HepG2 (cell line): ENCODE measurements around the gene DNAJC11. TPM values are rescaled to one million over a fixed set of nuclear protein-coding genes. Genes with fewer than 3 reads are reported as not detected.

Source experiments
- CCAR2 ChIP-seq: fragments of 200-400 bp; formaldehyde crosslinking; optimal IDR thresholded peaks from 2 replicates; pipeline ENCODE3; 2018; ENCODE audit warnings: low read depth, mild to moderate bottlenecking, low read length, moderate library complexity
- DDIT3 ChIP-seq: sonication (generic); formaldehyde crosslinking; IDR thresholded peaks from 2 replicates; pipeline ENCODE4 v1.4.0; 2020; ENCODE audit warnings: mild to moderate bottlenecking, missing genetic modification reagents
- ETV6 ChIP-seq: sonication (generic); formaldehyde crosslinking; conservative IDR thresholded peaks from 2 replicates; pipeline ENCODE4 v1.4.0; 2020; ENCODE audit warnings: missing genetic modification reagents
- GABPA ChIP-seq, 2 experiments: IDR thresholded peaks; 2 replicates each; pipeline ENCODE4 v1.6.1; 2011 to 2016; ENCODE audit warnings: low read depth in 2 of 2, low read length in 1 of 2, missing biosample characterization in 1 of 2, missing genetic modification characterization in 1 of 2
- HNF4A ChIP-seq: sonication (generic); formaldehyde crosslinking; IDR thresholded peaks from 2 replicates; pipeline ENCODE4 v1.4.0; 2020; ENCODE audit warnings: missing genetic modification reagents
- JUNB ChIP-seq: sonication (generic); formaldehyde crosslinking; IDR thresholded peaks from 2 replicates; pipeline ENCODE4 v1.8.0; 2022; ENCODE audit warnings: missing genetic modification reagents, mild to moderate bottlenecking, borderline replicate concordance
- KAT8 ChIP-seq: IDR thresholded peaks from 2 replicates; pipeline ENCODE4 v1.6.1; 2016; ENCODE audit warnings: missing genetic modification reagents, missing compliant biosample characterization
- KDM4B ChIP-seq: sonication (generic); formaldehyde crosslinking; IDR thresholded peaks from 2 replicates; pipeline ENCODE4 v1.4.0; 2020; ENCODE audit warnings: missing genetic modification reagents
- KLF13 ChIP-seq: sonication (generic); formaldehyde crosslinking; IDR thresholded peaks from 2 replicates; pipeline ENCODE4 v1.4.0; 2020; ENCODE audit warnings: mild to moderate bottlenecking, missing genetic modification reagents
- MTA3 ChIP-seq: sonication (generic); formaldehyde crosslinking; IDR thresholded peaks from 2 replicates; pipeline ENCODE4 v1.4.0; 2020; ENCODE audit warnings: missing genetic modification reagents
- PHF21A ChIP-seq: sonication (generic); formaldehyde crosslinking; IDR thresholded peaks from 2 replicates; pipeline ENCODE4 v1.5.0; 2020; ENCODE audit warnings: mild to moderate bottlenecking, missing genetic modification reagents
- PHF8 ChIP-seq: sonication (generic); formaldehyde crosslinking; IDR thresholded peaks from 2 replicates; pipeline ENCODE4 v1.5.0; 2020; ENCODE audit warnings: missing genetic modification reagents
- POLR2A ChIP-seq, 2 experiments: IDR thresholded peaks; 2 replicates each; pipeline ENCODE4 v1.6.1; 2011; ENCODE audit warnings: low read depth in 2 of 2, low read length in 2 of 2, mild to moderate bottlenecking in 1 of 2, moderate library complexity in 1 of 2; ENCODE audit not compliant: insufficient read depth in 1 of 2
- RARG ChIP-seq: sonication (generic); formaldehyde crosslinking; IDR thresholded peaks from 2 replicates; pipeline ENCODE4 v1.4.0; 2020; ENCODE audit warnings: low read depth, mild to moderate bottlenecking, missing genetic modification reagents
- RFXAP ChIP-seq: sonication (generic); formaldehyde crosslinking; IDR thresholded peaks from 2 replicates; pipeline ENCODE4 v1.4.0; 2020; ENCODE audit warnings: missing genetic modification reagents, borderline replicate concordance
- SALL2 ChIP-seq: sonication (generic); formaldehyde crosslinking; IDR thresholded peaks from 2 replicates; pipeline ENCODE4 v1.8.1; 2023; ENCODE audit warnings: mild to moderate bottlenecking, missing genetic modification reagents, inconsistent platforms
- ZBTB21 ChIP-seq: sonication (generic); formaldehyde crosslinking; IDR thresholded peaks from 2 replicates; pipeline ENCODE4 v1.4.0; 2020; ENCODE audit warnings: missing genetic modification reagents
- ZFP36 ChIP-seq: fragments of 150-350 bp; IDR thresholded peaks from 2 replicates; pipeline ENCODE4 v1.6.1; 2018; ENCODE audit warnings: borderline replicate concordance, low read length, low read depth; ENCODE audit not compliant: partially characterized antibody
- ZNF10 ChIP-seq: sonication (generic); formaldehyde crosslinking; IDR thresholded peaks from 2 replicates; pipeline ENCODE4 v1.4.0; 2020; ENCODE audit warnings: mild to moderate bottlenecking, low read depth, missing genetic modification reagents, borderline replicate concordance
- ZNF101 ChIP-seq: sonication (generic); formaldehyde crosslinking; IDR thresholded peaks from 2 replicates; pipeline ENCODE4 v1.4.0; 2020; ENCODE audit warnings: mild to moderate bottlenecking, low read depth, missing genetic modification reagents, borderline replicate concordance
- ZNF367 ChIP-seq: sonication (generic); formaldehyde crosslinking; IDR thresholded peaks from 2 replicates; pipeline ENCODE4 v1.4.0; 2020; ENCODE audit warnings: missing genetic modification reagents, borderline replicate concordance
- ZNF564 ChIP-seq: sonication (generic); formaldehyde crosslinking; IDR thresholded peaks from 2 replicates; pipeline ENCODE4 v1.8.1; 2023; ENCODE audit warnings: mild to moderate bottlenecking, missing genetic modification reagents
- ZNF580 ChIP-seq: IDR thresholded peaks from 2 replicates; pipeline ENCODE4 v1.6.1; 2016; ENCODE audit warnings: low read depth, borderline replicate concordance
- ZNF878 ChIP-seq: sonication (generic); formaldehyde crosslinking; IDR thresholded peaks from 2 replicates; pipeline ENCODE4 v1.8.1; 2023; ENCODE audit warnings: mild to moderate bottlenecking, missing genetic modification reagents, moderate library complexity
- polyA plus RNA-seq, 8 experiments: library from polyadenylated mRNA; depleted of rRNA in 3 of 8; stranded (reverse) in 7 of 8; unstranded in 1 of 8; fragments of >200 nt; fragmentation: Illumina TruSeq in 4 of 8; extraction: Trizol in 4 of 8; gene quantifications; 2 replicates each; pipeline versions ENCODE4 v1.2.1 to v1.2.3, GENCODE V29; 2011 to 2016; ENCODE audit warnings: low read depth in 4 of 8, missing spikeins in 1 of 8, mixed read lengths in 1 of 8; ENCODE audit not compliant: insufficient read depth in 1 of 8
- total RNA-seq, 5 experiments: library from RNA; depleted of rRNA; stranded (reverse); fragments of >200 nt; fragmentation: Illumina TruSeq; extraction: Trizol; gene quantifications; 2 replicates each; pipeline ENCODE4 v1.2.3, GENCODE V29; 2016; ENCODE audit warnings: low read depth in 1 of 5
- TF ChIP-seq, protein P1 (sequence below): sonication (generic); formaldehyde crosslinking; IDR thresholded peaks from 2 replicates; pipeline ENCODE4 v1.5.1; 2020; ENCODE audit warnings: mild to moderate bottlenecking, missing genetic modification reagents, borderline replicate concordance
- TF ChIP-seq, protein P2 (sequence below): sonication (generic); formaldehyde crosslinking; IDR thresholded peaks from 2 replicates; pipeline ENCODE4 v1.5.0; 2020; ENCODE audit warnings: mild to moderate bottlenecking, low read depth, missing genetic modification reagents, borderline replicate concordance

The DNAJC11 gene
- total and polyA plus RNA-seq, 2 of the 13 experiments (the other 11 are each of a cell fraction or from before 2014, with no cell fraction given): 25.1 to 47.6 TPM

DNA sequence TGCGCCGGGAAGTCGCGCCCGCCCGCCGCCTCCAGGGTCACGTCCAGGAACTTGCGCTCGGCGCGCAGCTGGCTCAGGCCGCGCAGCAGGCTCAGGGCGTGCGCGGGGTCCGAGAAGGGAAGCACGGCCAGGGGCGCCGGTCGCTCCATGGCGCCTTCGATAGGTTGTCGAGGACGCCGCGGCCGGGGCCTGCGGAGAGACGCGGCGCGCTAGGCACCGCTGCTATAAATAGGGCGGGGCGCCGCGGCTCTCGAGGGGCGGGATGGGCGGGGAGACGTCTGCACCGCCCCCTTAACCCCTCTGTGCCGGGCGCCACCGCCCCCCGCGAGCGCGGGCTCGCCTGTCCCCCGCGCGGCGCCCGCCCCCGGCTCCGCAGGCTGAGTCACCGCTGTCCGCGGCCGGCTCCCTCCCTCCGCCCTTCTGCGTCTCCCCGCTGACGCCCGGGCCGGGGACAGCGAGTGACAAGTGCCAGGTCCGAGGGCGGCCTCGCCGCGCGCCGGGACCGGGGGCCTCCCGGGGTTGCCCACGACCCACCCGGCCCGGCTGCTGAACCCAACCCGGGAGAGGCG, 98.9 kb downstream of the DNAJC11 start, which contains the start of gene KLHL21 (continued):
- TF ChIP-seq RFXAP (CRISPR knock-in tag): no peak
- TF ChIP-seq ZNF878 (CRISPR knock-in tag): no peak
- no peak for TF ChIP-seq ZFP36
- TF ChIP-seq, protein P1, sequence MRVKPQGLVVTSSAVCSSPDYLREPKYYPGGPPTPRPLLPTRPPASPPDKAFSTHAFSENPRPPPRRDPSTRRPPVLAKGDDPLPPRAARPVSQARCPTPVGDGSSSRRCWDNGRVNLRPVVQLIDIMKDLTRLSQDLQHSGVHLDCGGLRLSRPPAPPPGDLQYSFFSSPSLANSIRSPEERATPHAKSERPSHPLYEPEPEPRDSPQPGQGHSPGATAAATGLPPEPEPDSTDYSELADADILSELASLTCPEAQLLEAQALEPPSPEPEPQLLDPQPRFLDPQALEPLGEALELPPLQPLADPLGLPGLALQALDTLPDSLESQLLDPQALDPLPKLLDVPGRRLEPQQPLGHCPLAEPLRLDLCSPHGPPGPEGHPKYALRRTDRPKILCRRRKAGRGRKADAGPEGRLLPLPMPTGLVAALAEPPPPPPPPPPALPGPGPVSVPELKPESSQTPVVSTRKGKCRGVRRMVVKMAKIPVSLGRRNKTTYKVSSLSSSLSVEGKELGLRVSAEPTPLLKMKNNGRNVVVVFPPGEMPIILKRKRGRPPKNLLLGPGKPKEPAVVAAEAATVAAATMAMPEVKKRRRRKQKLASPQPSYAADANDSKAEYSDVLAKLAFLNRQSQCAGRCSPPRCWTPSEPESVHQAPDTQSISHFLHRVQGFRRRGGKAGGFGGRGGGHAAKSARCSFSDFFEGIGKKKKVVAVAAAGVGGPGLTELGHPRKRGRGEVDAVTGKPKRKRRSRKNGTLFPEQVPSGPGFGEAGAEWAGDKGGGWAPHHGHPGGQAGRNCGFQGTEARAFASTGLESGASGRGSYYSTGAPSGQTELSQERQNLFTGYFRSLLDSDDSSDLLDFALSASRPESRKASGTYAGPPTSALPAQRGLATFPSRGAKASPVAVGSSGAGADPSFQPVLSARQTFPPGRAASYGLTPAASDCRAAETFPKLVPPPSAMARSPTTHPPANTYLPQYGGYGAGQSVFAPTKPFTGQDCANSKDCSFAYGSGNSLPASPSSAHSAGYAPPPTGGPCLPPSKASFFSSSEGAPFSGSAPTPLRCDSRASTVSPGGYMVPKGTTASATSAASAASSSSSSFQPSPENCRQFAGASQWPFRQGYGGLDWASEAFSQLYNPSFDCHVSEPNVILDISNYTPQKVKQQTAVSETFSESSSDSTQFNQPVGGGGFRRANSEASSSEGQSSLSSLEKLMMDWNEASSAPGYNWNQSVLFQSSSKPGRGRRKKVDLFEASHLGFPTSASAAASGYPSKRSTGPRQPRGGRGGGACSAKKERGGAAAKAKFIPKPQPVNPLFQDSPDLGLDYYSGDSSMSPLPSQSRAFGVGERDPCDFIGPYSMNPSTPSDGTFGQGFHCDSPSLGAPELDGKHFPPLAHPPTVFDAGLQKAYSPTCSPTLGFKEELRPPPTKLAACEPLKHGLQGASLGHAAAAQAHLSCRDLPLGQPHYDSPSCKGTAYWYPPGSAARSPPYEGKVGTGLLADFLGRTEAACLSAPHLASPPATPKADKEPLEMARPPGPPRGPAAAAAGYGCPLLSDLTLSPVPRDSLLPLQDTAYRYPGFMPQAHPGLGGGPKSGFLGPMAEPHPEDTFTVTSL (CRISPR knock-in tag): no peak
- TF ChIP-seq JUNB (CRISPR knock-in tag): no peak; the same call in 1 of the 2 replicates
- no peak for TF ChIP-seq ZNF367 (CRISPR knock-in tag)
- TF ChIP-seq RARG (CRISPR knock-in tag): no peak
- TF ChIP-seq SALL2 (CRISPR knock-in tag): no peak
- TF ChIP-seq KLF13 (CRISPR knock-in tag): no peak
- TF ChIP-seq, protein P2, sequence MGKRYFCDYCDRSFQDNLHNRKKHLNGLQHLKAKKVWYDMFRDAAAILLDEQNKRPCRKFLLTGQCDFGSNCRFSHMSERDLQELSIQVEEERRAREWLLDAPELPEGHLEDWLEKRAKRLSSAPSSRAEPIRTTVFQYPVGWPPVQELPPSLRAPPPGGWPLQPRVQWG (CRISPR knock-in tag): no peak
- TF ChIP-seq CCAR2: no peak
- TF ChIP-seq GABPA (IDR thresholded peaks at IDR 0.05; ENCODE audit: low read depth, low read length): no peak
- TF ChIP-seq GABPA (CRISPR knock-in tag; IDR thresholded peaks at IDR 0.05; ENCODE audit: low read depth): no peak
- TF ChIP-seq ETV6 (CRISPR knock-in tag): no peak
- TF ChIP-seq DDIT3 (CRISPR knock-in tag): no peak
- no peak; the same call in 1 of the 2 replicates for TF ChIP-seq ZNF564 (CRISPR knock-in tag)
- TF ChIP-seq HNF4A (CRISPR knock-in tag): no peak
- TF ChIP-seq POLR2A (IDR thresholded peaks at IDR 0.05; ENCODE audit: insufficient read depth in 1 of 2, low read depth in 2 of 2, low read length in 2 of 2): peak in 1 of 2 experiments; percentile 97; a peak in 2 of 4 replicates
- TF ChIP-seq ZNF10 (CRISPR knock-in tag): no peak
- no peak; the same call in none of the 2 replicates for TF ChIP-seq PHF21A (CRISPR knock-in tag)
- peak; percentile 70; the same call in 1 of the 2 replicates for TF ChIP-seq PHF8
- no peak for TF ChIP-seq ZNF101
- no peak for TF ChIP-seq KDM4B (CRISPR knock-in tag)
- peak; percentile 30; the same call in 1 of the 2 replicates for TF ChIP-seq KAT8
- TF ChIP-seq ZBTB21 (CRISPR knock-in tag): no peak
- no peak for TF ChIP-seq MTA3 (CRISPR knock-in tag)
- 0 out of 2 replicates have a peak, but pooled peaks have one; percentile 29 for TF ChIP-seq ZNF580 (CRISPR knock-in tag)
